GM18867 (cell line): Measurements from ENCODE around the gene AMIGO2.
A peak's percentile ranks its signal among the peaks of the same experiment; 100 is the strongest.

Experiments
- ATAC-seq: cut with Tn5 transposase; IDR thresholded peaks from one replicate; pipeline ENCODE4 v1.9.1; 2021; ENCODE audit warnings: mild to moderate bottlenecking, moderate library complexity; ENCODE audit not compliant: unreplicated experiment

The AMIGO2 gene

DNA sequence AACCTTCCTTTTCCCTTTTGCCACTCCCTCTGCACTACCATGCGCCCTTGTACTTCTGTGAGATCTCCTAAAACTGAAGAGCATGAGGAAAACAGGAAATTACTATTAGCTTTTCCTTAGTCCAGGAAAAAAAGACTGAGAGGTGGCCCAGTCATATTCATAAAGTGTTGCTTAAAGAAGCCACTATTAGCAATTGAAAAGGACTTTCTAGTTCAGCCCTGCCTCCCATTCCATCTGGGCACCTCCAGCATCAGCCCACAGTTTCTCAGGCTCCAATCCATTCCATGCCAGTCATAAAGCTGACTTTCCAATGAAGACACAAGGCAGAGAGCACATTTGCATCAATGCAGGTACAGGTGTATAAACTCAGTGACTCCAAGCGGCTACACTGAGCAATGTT is 19.9 kb upstream of the AMIGO2 start:
- no peak for ATAC-seq

DNA sequence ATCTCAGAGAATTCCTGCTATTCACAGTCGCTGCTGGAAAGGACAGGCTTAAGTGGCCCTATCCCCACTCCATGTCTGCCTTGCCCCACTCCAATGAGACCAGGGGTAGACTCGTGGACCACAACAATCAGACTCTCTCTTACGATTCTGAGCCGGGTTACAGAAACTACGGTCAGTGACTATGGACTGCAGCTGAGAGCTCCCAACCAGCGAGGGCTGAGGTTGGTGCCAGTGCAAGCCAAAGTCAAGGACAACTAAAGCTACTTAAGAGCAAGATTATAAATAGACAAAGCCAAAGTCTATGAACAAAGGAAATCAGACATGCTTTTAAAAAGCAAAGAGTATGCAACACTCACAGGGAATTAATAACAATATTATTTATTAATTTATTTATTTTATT is 18.3 kb upstream of the AMIGO2 start:
- ATAC-seq: no peak

DNA sequence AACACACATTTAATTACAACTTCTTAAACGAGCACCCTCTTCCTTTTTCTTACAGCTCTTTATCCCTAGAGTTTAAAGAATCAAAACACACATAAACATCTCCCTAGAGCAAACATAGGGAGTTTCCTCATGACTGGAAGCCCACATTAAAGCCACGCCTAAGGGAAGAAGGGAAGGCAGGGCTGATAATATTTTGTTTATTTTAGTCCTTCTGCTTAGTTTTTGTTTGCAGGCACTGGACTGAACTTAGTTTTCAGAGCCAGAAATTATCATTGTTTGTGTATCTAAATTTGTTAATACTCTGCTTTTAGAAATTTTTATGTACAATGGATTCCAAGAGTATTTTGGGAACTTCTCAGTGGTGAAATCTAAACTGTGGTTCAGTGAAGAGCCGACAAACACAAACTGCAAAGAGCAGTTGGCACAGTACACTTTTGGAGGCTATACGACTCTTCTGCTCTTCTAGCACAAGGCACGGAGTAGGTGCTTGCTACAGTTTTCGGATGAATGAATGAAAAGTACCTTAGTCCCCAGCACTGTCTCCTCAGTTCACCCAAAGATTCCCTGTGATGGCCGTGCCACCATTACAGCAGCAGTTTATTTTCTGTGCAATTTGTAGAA is 17.6 kb upstream of the AMIGO2 start:
- ATAC-seq: no peak

DNA sequence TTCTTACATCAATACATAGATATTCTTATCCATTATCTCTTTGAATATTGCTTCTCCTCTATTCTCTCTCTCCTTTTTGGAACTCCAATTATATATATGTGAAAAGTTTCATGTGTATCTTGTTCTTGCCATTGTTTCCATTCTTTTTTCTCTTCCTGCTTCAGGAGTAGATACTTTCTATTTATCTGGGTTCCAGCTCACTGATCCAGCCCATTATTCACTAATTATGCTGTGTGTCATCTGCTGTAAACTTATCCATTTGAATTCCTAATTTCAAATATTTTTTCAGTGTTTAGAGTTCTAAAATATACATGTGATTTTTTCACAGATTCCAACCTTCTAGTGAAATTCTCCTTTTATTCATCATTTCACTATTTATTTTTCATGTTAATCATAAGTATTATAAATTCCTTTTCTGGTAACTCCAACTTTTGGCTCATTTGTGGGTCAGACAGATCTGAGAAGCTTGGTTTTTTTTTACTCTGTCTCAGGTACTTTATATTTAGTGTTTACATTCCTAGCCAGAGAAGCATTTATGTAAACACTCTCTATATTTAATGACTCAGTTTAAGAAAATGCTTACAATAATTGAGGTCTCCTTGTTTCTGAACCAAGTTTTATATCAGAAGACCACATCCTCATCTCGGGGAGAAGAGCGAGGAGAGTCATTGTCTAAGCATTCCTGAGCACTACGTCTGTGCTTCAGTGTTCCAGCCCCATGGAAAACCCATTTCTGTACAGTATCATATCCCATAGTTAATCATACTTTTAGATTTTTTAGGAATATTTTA is 15.9 kb upstream of the AMIGO2 start:
- no peak for ATAC-seq

DNA sequence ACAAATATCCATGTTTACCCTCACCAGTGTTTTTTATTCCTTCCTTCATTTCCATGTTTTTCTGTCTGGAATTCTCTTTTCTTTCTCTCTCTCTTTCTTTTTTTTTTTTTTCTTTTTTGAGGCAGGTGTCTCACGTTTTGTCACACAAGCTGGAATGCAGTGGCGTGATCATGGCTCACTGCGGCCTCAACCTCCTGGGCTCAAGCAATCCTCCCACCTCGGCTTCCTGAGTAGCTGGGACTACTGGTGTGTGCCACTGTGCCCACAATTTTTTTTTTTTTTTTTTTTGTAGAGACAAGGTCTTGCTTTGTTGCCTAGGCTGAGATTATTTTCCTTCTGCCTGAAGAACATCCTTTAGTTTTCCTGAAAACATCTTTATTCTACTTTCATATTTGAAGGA is 15.0 kb upstream of the AMIGO2 start:
- no peak for ATAC-seq

DNA sequence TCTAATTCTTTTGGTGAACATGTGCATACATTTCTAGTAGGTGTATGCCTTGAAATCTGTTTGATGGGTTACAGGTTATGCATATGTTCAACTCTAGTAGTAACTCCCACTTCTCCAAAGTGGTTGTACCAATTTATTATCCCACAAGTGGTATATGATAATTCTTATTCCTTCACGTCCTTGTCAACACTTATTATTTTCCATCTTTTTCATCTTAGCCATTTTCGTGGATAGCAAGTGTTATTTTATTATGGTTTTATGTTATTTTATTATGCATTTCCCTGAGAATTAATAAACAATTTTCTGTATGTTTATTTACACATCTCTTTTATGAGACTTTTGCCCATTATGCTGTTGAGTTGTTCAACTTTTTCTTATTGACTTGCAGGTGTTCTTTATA is 11.2 kb upstream of the AMIGO2 start:
- ATAC-seq: no peak

DNA sequence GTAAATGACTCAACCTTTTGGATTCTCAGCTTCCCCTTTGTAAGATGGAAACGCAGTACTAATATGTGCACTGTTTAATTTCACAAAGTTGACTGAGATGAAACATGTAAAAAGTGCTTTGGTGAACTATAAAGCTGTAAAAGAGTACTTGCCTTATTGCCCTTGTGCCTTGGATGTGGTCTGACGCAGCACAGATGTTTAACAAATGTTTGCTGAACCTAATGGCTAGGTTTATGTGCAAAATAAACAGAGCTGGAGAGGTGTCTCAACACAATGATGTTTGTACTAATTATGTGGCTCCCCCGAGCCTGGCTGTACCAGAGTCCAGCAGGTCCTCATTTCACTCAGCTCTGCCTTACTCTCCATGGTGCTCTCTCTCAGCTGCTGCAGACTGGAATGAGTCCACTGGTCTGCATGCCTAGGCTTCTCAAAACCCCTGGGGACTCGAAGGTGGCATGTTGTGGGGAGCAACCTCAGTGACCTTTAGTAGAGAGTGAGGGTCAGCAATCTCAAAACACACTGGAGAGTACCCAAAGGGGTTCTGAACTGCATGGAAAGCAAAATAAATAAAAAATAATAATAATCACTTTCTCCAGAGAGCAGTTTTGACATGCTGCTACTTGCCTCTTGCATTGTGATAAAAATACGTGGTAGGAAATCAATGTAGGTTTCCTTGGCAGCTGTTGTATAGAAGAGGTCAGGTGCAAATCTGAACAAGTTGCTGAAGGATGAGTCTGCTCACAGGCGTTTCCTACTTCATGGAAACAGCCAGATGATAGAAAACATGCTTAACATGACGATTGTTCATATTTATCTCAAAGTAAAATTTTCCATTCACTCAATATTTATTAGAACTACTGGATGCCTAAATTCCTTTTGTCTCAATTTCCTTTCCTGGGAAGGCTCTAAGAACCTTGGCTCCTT is 8.5 kb upstream of the AMIGO2 start:
- ATAC-seq: no peak

DNA sequence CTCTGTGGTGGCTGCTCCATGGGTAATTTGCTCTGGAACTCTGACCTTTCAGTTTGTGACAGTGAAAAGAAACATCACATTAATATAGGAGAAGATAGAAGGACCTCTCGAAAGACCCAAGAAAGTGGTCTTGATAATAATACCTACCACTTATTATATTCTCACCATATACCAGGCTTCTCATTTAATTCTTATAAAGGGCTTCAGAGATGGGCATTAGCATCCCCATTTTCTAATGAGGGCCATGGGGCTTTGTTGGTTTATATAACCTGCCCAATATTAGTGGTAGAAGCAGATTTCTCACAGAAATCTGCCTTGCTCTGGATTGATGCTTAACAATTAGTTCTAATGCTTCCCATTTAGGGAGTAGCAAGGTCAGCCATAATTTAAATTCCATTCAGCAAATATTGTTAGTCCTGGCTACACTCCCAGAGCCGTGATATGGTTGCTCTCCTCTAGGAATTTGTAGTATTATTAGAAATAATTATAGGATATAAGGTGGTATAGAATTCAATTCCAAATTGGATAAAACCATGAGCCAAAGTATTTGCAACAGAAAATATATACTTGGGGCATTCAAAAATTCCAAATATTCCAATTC is 7.4 kb upstream of the AMIGO2 start:
- ATAC-seq: no peak

DNA sequence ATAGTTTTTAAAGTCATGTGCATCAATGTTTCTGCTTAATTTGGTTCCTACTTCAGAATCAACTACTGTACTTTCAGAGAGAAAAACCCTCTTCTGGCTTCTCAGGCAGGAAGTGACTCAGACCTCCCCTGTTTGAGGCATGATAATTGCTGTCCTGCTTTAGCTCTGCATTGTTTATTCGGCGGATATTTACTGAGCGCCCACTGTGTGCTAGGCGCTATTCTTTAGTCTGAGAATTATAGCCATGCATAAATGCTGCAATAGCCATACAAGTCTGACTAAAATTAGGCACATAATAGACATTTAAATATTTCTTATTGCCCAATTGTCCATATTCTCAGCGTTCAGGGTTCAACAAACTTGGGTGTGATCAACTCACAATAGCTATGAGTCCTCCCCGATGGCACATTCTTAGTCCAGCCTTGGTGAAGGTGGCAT is 6.1 kb upstream of the AMIGO2 start:
- ATAC-seq: no peak

DNA sequence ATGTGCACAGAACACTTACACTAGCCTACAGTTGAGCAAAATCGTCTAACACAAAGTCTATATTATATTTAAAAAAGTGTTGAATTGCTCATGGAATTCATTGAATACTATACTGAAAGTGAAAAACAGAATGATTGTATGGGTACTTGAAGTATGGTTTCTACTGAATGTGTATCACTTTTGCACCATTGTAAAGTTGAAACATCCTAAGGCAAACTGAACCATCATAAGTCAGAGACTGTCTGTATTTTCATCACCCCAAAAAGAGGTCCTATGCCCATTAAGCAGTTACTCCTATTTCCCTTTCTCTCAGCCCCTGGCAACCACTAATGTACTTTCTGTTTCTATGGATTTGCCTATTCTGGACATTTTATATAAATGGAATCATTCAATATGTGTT is 4.4 kb upstream of the AMIGO2 start:
- no peak for ATAC-seq

DNA sequence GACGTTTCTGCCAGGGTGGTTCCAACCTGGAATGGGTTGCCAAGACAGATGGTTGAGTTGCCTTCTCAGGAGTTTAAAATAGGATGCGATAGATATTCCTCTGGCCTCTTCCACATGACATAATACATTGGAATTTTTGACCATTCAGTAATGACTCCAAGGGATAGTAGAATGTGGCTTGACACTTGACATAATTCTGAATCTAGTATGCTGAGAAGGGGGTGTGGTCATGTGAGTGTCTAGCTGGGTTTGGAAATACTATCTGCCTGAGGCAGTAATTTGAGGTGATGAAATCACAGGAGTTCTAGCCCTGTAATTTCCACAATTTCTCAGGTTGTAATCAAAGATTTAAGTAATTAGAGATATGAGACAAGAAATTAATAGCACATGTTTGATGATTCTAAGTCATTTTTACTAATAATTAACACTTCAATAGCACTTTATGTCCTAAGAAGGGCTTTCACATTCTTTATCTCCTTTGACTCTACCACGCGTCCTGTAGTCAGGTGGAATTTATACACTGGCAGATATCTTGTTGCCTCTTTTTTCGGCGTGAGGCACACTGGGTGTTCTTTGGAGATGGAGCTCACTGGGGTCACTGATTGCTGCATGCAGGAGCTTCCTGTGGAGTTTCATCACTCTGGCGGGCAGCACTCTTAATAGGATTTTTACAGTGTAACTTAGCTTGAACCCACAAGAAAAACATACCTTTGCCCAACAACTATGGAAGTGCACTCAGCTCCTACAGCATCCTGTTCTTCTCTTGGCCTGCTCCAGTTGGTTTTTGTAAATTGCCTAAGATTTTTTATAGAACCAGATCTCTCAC is 3.2 kb upstream of the AMIGO2 start:
- ATAC-seq: no peak

DNA sequence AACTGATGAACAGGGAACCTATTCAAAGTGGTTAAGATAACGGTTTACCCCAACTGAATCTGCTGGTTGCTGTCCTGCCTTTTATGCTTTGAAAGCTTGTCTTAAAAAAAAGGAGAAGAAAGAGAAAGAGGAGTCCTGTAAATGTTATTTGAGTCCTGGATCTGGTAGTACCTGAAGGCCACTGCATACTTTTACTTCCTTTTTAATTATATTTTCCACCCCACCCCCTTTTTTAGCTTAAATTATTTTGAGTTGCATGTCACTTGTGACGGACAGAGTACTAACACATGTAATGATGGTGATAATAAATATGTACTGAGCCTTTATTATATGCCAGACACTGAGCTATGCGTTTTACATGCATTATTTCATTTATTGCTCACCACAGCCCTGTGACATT is 2.5 kb upstream of the AMIGO2 start:
- ATAC-seq: no peak

DNA sequence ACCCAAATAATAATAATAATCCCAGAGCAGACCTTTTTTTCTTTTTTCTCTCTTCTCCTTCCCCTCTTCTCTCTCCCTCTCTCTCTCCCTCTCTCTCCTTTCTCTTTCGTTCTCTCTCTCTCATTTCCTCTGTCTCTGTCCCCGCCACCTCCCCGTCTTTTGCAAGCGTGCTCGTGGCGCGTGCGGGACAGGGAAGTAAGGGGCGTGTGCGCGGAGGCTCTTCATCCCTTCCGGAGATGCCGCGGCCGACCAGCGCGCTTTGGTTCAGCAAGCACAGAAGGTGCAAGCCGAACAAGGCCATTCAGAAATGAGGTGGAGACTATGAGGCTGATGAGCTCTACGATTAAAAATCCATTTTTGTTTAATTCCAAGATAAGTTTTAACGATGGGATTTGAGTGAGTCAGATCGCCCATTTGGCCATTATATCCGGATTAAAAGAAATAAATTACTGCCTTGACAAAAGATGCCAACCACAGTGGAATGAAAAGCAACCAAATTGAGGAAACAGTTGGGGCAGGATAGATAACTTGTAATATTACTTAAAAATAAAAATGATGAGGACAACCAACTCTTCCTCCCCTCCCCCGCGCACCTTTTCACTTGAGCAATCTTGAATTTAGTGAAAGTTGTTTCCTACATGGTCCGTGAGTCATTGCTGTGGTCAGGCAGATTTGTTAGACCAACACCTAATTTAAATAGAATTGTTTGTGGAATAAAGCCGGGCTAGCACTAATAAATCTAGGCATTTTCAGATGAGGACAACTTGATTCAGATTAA is 1.2 kb upstream of the AMIGO2 start:
- ATAC-seq: no peak

DNA sequence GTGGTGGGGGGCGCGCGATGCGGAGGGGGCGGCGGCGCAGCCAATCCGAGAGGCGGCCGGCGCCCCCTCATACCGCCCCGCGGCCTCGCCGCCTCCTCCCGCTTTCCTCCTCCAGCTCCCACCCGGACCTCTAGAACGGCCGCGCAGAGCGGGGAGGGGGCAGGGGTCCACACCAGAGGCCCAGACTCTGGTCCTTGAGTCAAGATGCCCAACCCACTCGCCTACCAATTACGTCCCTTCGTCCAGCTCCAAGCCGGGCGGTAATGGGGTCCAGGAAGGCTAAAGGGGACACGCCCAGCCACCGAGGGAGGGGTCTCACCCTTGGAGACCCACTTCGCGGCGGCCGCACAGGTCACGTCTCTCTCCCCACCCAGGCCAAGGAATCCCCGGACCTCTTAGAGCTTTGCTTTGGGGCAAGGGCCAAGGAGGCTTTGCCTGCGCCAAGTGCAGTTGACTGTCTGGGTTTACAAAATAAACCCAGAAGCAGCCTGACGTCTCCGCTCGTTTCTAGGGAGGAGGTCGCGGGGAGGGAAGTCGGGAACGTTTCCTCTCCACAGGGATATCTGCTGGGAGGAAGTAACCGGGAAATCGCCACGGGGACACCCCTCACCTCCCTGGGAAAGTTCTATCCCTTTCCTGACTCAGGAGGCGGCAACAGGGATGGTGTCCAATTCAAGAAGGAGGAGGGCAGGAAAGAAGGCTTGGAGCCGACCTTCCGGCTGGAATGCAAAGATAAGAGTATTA is 394 bp upstream of the AMIGO2 start:
- ATAC-seq: peak; percentile 26

DNA sequence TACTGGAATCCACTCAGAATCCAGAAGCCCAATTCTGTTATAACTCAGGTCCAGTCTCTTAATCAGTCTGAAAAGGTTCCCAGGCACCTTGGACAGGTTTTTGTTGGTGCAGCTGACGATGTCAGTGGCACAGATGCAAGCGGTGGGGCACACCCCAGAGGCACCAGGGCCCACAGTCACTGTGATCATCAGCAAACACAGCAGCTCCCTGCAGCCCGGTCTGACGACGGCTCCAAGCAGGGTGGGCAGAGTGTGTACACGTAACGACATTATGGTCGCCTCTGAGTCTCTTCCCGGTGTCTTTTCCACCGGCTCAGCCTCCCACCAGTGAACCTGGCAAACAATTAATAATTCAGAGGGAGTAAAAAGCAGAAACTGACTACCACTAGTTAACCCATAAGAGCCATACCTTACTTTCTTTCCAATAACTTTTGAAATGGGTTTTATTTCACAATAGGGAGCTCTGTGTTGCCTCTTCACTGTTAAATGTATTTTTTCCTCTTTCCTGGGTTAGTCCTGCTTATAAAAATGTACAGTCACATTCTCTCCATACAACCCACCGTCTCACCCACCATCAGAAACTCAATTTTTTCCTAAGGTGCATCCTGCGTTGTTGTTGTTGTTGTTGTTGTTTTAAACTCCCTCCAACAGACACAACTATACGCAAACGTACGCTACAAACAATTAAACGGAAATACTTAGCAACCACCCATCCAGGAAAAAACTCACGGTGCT is 859 bp downstream of the AMIGO2 start:
- ATAC-seq: no peak

DNA sequence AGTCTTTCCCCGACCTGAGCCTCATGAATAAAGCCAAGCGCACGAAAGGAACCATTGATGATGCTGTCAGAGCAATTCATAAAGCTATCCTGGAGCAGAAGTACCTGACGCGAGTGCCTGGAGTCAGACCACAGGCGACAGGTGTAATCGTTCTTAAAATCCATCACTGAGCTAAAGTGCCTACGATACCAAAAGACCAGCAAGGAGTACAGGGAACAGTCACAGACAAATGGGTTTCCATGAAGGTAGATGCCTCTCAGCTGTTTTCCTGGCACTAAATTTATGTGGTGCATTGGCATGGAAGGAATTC is 1.7 kb downstream of the AMIGO2 start:
- no peak for ATAC-seq

DNA sequence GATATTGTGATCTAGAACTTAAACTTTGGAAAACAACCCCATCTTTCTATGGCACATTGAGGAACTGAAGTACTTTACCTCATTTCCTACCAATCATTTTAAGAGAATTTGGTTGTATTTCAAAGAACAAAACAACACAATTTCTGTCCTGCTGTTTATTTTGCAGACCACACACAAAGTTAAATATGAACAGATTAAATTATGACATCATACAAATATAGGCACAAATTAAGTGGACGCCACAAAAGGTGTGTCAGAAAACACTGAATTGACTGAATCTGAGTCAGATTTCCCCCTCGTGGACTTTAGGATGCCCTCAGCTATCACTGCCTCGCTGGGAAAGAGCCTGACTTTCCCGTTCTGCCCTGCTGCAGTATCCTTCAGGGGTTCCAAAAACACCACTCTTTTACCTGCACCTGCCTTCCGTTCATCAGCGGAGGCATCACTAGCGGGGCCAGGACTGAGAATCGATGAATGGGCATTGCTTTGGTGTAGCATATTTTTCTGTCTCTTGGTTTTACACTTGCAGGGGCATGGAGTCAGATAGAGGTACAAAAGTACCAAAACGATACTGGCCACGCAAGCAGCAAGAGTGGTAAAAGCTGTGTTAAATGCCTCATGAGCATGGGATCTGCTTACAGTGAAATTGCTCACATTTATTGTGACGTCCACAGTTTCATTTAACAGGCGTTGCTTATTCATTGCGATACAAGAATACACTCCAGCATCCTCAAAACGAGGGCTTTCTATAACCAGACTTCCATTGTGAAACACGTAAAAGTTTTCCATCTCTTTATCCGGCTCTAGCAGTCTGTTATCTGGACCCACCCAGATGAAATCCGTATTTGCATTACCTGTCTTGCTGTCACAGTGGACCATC is 2.3 kb downstream of the AMIGO2 start:
- ATAC-seq: no peak
